ENCODE data around the gene CACNB4. TPM values are rescaled to one million over a fixed set of nuclear protein-coding genes. Genes with fewer than 3 reads are reported as not detected.

Gene CACNB4
- polyA plus RNA-seq, 1 of the 3 experiments (the other 2 are of a cell fraction), result 0.18 TPM

- H3K9me2 ChIP-seq, result no peaks in the 10 kb centered on the region
- no peaks in the 10 kb centered on the region for H4K20me1 ChIP-seq (ENCODE audit: insufficient read depth)
- DNase-seq, result no peak
- H3K4me3 ChIP-seq (ENCODE audit: low read depth in 2 of 2, low read length in 1 of 2), result no peak overlapping the region
- H3K27ac ChIP-seq (ENCODE audit: low read depth in 2 of 2, low read length in 1 of 2), result no peak overlapping the region
- no peaks in the 10 kb centered on the region for H3K27me3 ChIP-seq (ENCODE audit: insufficient read depth)
- H3K9ac ChIP-seq, result no peak overlapping the region
- no peaks in the 10 kb centered on the region; a peak in 1 of 4 replicates for H3K4me1 ChIP-seq (ENCODE audit: control insufficient read depth in 1 of 2, insufficient read depth in 2 of 2, low read depth in 1 of 2, low read length in 1 of 2)
- H3K4me2 ChIP-seq, result no peak overlapping the region
- no peaks in the 10 kb centered on the region for H3K79me2 ChIP-seq (ENCODE audit: insufficient read depth)
- H3K9me3 ChIP-seq, result no peaks in the 10 kb centered on the region
- ChIA-PET POLR2A (no interaction called here), CTCF (interaction anchor here (0.9 to 2.4 kb wide), 3 partner anchors 8 to 142 kb away, joined by 3 to 11 read pairs (median 4); partner anchors contain the start of gene STAM2)
- no peak overlapping the region for H2AFZ ChIP-seq (ENCODE audit: low read depth)
- no peaks in the 10 kb centered on the region for H3F3A ChIP-seq (replicated peaks; ENCODE audit: insufficient read depth)
- no peak for TF ChIP-seq PBX3 (IDR thresholded peaks at IDR 0.05)
- TF ChIP-seq SMC3 (IDR thresholded peaks at IDR 0.05; ENCODE audit: low read depth, low read length), result no peak
- no peak for TF ChIP-seq FOXM1 (IDR thresholded peaks at IDR 0.05; ENCODE audit: low read depth)
- TF ChIP-seq, protein P1, sequence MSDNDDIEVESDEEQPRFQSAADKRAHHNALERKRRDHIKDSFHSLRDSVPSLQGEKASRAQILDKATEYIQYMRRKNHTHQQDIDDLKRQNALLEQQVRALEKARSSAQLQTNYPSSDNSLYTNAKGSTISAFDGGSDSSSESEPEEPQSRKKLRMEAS (IDR thresholded peaks at IDR 0.05; ENCODE audit: low read depth), result no peak
- TF ChIP-seq TEAD4 (IDR thresholded peaks at IDR 0.05; ENCODE audit: borderline replicate concordance, insufficient read depth), result no peak
- TF ChIP-seq, protein P2, sequence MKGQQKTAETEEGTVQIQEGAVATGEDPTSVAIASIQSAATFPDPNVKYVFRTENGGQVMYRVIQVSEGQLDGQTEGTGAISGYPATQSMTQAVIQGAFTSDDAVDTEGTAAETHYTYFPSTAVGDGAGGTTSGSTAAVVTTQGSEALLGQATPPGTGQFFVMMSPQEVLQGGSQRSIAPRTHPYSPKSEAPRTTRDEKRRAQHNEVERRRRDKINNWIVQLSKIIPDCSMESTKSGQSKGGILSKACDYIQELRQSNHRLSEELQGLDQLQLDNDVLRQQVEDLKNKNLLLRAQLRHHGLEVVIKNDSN (IDR thresholded peaks at IDR 0.05; ENCODE audit: borderline replicate concordance, low read depth), result no peak
- TF ChIP-seq USF2 (IDR thresholded peaks at IDR 0.05; ENCODE audit: borderline replicate concordance, low read depth, low read length), result no peak
- TF ChIP-seq, protein P3, sequence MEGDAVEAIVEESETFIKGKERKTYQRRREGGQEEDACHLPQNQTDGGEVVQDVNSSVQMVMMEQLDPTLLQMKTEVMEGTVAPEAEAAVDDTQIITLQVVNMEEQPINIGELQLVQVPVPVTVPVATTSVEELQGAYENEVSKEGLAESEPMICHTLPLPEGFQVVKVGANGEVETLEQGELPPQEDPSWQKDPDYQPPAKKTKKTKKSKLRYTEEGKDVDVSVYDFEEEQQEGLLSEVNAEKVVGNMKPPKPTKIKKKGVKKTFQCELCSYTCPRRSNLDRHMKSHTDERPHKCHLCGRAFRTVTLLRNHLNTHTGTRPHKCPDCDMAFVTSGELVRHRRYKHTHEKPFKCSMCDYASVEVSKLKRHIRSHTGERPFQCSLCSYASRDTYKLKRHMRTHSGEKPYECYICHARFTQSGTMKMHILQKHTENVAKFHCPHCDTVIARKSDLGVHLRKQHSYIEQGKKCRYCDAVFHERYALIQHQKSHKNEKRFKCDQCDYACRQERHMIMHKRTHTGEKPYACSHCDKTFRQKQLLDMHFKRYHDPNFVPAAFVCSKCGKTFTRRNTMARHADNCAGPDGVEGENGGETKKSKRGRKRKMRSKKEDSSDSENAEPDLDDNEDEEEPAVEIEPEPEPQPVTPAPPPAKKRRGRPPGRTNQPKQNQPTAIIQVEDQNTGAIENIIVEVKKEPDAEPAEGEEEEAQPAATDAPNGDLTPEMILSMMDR (IDR thresholded peaks at IDR 0.05), result no peak
- H3K36me3 ChIP-seq (replicated peaks in 1 of 2; ENCODE audit: control insufficient read depth in 1 of 2, insufficient read depth in 2 of 2, low read length in 1 of 2), result no peaks in the 10 kb centered on the region
- 69% methylated on average over 11 of the region's 12 CpGs for WGBS (ENCODE audit: low lambda C conversion rate)
These were observed 65.6 kb downstream of the CACNB4 start for GRCh38 chr2:152033011-152033925.

- WGBS (ENCODE audit: low lambda C conversion rate), result 55% methylated on average over 7 of the region's 7 CpGs
These were observed 67.0 kb downstream of the CACNB4 start for GRCh38 chr2:152031747-152032306.

More at GRCh38 chr2:152031747-152032306, 67.0 kb downstream of the CACNB4 start:
- Histone ChIP-seq H3K27me3 (ENCODE audit: insufficient read depth) (no peaks in the 10 kb centered on the region), H3K9me2 (no peaks in the 10 kb centered on the region), H4K20me1 (ENCODE audit: insufficient read depth) (no peaks in the 10 kb centered on the region), H3K79me2 (ENCODE audit: insufficient read depth) (no peaks in the 10 kb centered on the region), H3K4me2 (no peak overlapping the region), H3K4me3 (ENCODE audit: low read depth in 2 of 2, low read length in 1 of 2) (no peak overlapping the region), H3K27ac (ENCODE audit: low read depth in 2 of 2, low read length in 1 of 2) (no peak overlapping the region), H3K4me1 (ENCODE audit: control insufficient read depth in 1 of 2, insufficient read depth in 2 of 2, low read depth in 1 of 2, low read length in 1 of 2) (no peaks in the 10 kb centered on the region), H3K9me3 (no peaks in the 10 kb centered on the region), H3K9ac (no peak overlapping the region), H2AFZ (ENCODE audit: low read depth) (no peak overlapping the region), H3F3A (replicated peaks; ENCODE audit: insufficient read depth) (no peaks in the 10 kb centered on the region), H3K36me3 (replicated peaks in 1 of 2; ENCODE audit: control insufficient read depth in 1 of 2, insufficient read depth in 2 of 2, low read length in 1 of 2) (no peaks in the 10 kb centered on the region)
- DNase-seq, result no peak
- TF ChIP-seq GATA2 (CRISPR knock-in tag; IDR thresholded peaks at IDR 0.05), result no peak
- TF ChIP-seq, protein P2 (IDR thresholded peaks at IDR 0.05; ENCODE audit: borderline replicate concordance, low read depth), result no peak
- no peak for TF ChIP-seq JUND (IDR thresholded peaks at IDR 0.05)
- TF ChIP-seq, protein P4, sequence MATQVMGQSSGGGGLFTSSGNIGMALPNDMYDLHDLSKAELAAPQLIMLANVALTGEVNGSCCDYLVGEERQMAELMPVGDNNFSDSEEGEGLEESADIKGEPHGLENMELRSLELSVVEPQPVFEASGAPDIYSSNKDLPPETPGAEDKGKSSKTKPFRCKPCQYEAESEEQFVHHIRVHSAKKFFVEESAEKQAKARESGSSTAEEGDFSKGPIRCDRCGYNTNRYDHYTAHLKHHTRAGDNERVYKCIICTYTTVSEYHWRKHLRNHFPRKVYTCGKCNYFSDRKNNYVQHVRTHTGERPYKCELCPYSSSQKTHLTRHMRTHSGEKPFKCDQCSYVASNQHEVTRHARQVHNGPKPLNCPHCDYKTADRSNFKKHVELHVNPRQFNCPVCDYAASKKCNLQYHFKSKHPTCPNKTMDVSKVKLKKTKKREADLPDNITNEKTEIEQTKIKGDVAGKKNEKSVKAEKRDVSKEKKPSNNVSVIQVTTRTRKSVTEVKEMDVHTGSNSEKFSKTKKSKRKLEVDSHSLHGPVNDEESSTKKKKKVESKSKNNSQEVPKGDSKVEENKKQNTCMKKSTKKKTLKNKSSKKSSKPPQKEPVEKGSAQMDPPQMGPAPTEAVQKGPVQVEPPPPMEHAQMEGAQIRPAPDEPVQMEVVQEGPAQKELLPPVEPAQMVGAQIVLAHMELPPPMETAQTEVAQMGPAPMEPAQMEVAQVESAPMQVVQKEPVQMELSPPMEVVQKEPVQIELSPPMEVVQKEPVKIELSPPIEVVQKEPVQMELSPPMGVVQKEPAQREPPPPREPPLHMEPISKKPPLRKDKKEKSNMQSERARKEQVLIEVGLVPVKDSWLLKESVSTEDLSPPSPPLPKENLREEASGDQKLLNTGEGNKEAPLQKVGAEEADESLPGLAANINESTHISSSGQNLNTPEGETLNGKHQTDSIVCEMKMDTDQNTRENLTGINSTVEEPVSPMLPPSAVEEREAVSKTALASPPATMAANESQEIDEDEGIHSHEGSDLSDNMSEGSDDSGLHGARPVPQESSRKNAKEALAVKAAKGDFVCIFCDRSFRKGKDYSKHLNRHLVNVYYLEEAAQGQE (IDR thresholded peaks at IDR 0.05; ENCODE audit: low read depth, low read length), result no peak
- no peak for TF ChIP-seq RXRA (IDR thresholded peaks at IDR 0.05; ENCODE audit: borderline replicate concordance, low read depth)
- TF ChIP-seq RCOR1 (IDR thresholded peaks at IDR 0.05; ENCODE audit: low read length), result no peak
- no peak for TF ChIP-seq NRF1 (IDR thresholded peaks at IDR 0.05; ENCODE audit: low read depth, low read length)
- TF ChIP-seq YY1 (IDR thresholded peaks at IDR 0.05; ENCODE audit: low read depth), result no peak
- TF ChIP-seq RAD21 (IDR thresholded peaks at IDR 0.05; ENCODE audit: low read length), result no peak
- ChIA-PET POLR2A (no interaction called here), CTCF (interaction anchor here (2.4 kb wide), 1 partner anchor 143 kb away, joined by 11 read pairs; the partner anchor contains the start of gene STAM2)

Measured in SK-N-SH (cell line).